ENCODE results near the gene RGS6. TPM values are rescaled to one million over a fixed set of nuclear protein-coding genes. Genes with fewer than 3 reads are reported as not detected.

Gene RGS6
- total RNA-seq, 2 experiments from 2014 or later = not detected

DNA sequence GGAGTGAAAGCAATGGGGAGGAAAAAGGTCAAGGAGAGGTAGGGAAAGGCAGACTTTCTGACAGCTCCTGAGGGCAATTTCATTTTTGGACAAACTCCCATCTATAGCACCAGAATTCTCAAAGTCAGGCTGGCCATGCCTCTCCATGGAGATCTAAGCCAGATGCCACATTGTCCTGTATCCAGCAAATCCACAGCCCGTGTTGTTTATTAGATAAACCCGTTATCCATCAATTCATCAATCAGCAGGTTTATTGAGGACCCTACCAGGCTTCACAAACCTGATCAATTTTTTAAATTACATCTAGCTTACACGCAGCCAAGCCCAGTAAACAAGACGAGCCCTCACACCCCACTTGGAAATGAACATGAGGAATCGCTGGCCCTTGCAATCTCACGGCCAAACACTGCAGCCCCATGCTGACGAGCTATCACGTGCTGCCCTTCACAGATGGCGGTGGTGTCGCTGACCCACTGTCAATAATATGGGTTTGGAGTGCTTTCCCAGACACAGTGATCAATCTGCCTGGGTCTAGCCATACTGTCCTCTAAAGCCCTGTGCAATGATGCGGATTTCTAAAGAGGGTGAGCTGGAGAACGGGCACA, 628.8 kb downstream of the RGS6 start:
- no peak overlapping the region for H2AFZ ChIP-seq (ENCODE audit: low read length)
- H3K4me3 ChIP-seq (ENCODE audit: low read depth, low read length, poor library complexity, severe bottlenecking) = no peak overlapping the region
- no peak for DNase-seq (ENCODE audit: low spot score)
- intact Hi-C loops (cut with micrococcal nuclease; ENCODE audit: unreplicated experiment) = no loop called here
- no peak overlapping the region for H3K27ac ChIP-seq (ENCODE audit: low read depth, low read length, poor library complexity, severe bottlenecking)
- no TSS peak for BruUV-seq (replicated peaks)
- H3K9me2 ChIP-seq (ENCODE audit: insufficient read depth, low read length) = no peaks in the 10 kb centered on the region
- no peaks in the 10 kb centered on the region for H3K9me3 ChIP-seq (ENCODE audit: low read length)
- no peaks in the 10 kb centered on the region for H3K36me3 ChIP-seq (ENCODE audit: insufficient read depth, low read length)
- H4K20me1 ChIP-seq (ENCODE audit: insufficient read depth, low read length) = no peaks in the 10 kb centered on the region
- ChIA-PET CTCF (ENCODE audit: unreplicated experiment) (no interaction called here), POLR2A (no interaction called here)
- no peaks in the 10 kb centered on the region for H3K4me1 ChIP-seq (ENCODE audit: insufficient read depth, low read length, poor library complexity, severe bottlenecking)
- no peak for TF ChIP-seq EZH2phosphoT487 (IDR thresholded peaks at IDR 0.05; ENCODE audit: borderline replicate concordance, low read depth, low read length)
- TF ChIP-seq, protein P1, sequence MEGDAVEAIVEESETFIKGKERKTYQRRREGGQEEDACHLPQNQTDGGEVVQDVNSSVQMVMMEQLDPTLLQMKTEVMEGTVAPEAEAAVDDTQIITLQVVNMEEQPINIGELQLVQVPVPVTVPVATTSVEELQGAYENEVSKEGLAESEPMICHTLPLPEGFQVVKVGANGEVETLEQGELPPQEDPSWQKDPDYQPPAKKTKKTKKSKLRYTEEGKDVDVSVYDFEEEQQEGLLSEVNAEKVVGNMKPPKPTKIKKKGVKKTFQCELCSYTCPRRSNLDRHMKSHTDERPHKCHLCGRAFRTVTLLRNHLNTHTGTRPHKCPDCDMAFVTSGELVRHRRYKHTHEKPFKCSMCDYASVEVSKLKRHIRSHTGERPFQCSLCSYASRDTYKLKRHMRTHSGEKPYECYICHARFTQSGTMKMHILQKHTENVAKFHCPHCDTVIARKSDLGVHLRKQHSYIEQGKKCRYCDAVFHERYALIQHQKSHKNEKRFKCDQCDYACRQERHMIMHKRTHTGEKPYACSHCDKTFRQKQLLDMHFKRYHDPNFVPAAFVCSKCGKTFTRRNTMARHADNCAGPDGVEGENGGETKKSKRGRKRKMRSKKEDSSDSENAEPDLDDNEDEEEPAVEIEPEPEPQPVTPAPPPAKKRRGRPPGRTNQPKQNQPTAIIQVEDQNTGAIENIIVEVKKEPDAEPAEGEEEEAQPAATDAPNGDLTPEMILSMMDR (conservative IDR thresholded peaks at IDR 0.05; ENCODE audit: low read length) = no peak
- H3K4me2 ChIP-seq (ENCODE audit: low read length) = no peak overlapping the region
- no peaks in the 10 kb centered on the region for H3K79me2 ChIP-seq (ENCODE audit: insufficient read depth, low read depth, low read length)

DNA sequence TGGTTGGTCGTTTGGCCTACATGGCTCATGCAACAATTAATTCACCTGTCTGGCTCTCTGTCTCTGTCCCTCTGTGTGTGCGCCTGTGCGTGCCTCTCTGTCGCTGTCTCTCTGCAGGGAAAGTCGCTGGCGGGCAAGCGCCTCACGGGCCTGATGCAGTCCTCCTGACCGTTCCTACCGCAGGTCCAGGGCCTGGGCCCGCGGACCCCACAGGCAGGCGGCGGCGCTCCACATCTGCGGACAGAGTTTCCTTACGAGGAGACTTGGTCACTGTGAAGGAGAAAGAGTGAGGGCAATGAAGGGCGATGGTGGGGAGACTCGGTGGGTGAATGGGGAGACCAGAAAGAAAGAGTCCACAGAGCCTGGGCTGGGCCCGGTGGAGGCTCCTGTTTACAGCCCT, 630.1 kb downstream of the RGS6 start:
- H3K4me2 ChIP-seq (ENCODE audit: low read length) = no peak overlapping the region
- H3K36me3 ChIP-seq (ENCODE audit: insufficient read depth, low read length) = no peaks in the 10 kb centered on the region
- no peak for TF ChIP-seq EZH2phosphoT487 (IDR thresholded peaks at IDR 0.05; ENCODE audit: borderline replicate concordance, low read depth, low read length)
- TF ChIP-seq, protein P1 (conservative IDR thresholded peaks at IDR 0.05; ENCODE audit: low read length) = no peak
- DNase-seq (ENCODE audit: low spot score) = no peak
- no peak overlapping the region for H3K4me3 ChIP-seq (ENCODE audit: low read depth, low read length, poor library complexity, severe bottlenecking)
- CTCF ChIA-PET (ENCODE audit: unreplicated experiment) = no interaction called here
- H3K9me3 ChIP-seq (ENCODE audit: low read length) = no peaks in the 10 kb centered on the region
- no peaks in the 10 kb centered on the region for H4K20me1 ChIP-seq (ENCODE audit: insufficient read depth, low read length)
- H2AFZ ChIP-seq (ENCODE audit: low read length) = no peak overlapping the region
- H3K4me1 ChIP-seq (ENCODE audit: insufficient read depth, low read length, poor library complexity, severe bottlenecking) = no peaks in the 10 kb centered on the region
- POLR2A ChIA-PET = no interaction called here
- intact Hi-C loops (cut with micrococcal nuclease; ENCODE audit: unreplicated experiment) = no loop called here
- BruUV-seq (replicated peaks) = no TSS peak
- no peaks in the 10 kb centered on the region for H3K9me2 ChIP-seq (ENCODE audit: insufficient read depth, low read length)
- H3K27ac ChIP-seq (ENCODE audit: low read depth, low read length, poor library complexity, severe bottlenecking) = no peak overlapping the region
- H3K79me2 ChIP-seq (ENCODE audit: insufficient read depth, low read depth, low read length) = no peaks in the 10 kb centered on the region

DNA sequence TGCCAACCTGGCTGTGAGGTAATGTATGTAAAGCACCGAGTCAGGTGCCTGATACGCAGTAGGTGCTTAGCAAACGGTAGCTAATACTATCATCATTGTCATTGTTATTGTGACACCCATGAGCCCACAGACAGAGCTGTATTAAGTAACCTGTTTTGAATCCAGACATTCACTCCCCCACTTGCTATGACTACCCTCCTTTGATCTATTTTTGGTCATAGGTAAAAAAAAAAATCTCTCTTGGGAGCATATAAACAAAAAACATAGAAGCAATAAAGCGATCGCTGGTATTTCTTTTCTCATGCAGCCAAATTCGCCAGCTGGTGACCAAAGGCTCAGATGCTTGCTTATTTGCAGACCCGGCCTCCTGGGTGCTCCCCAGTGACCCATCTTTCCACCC, 631.4 kb downstream of the RGS6 start:
- H3K4me2 ChIP-seq (ENCODE audit: low read length) = no peak overlapping the region
- BruUV-seq (replicated peaks) = no TSS peak

More for the DNA sequence above, 631.4 kb downstream of the RGS6 start:
- Histone ChIP-seq H4K20me1 (ENCODE audit: insufficient read depth, low read length) (no peaks in the 10 kb centered on the region), H3K36me3 (ENCODE audit: insufficient read depth, low read length) (no peaks in the 10 kb centered on the region), H3K4me3 (ENCODE audit: low read depth, low read length, poor library complexity, severe bottlenecking) (no peak overlapping the region), H3K9me2 (ENCODE audit: insufficient read depth, low read length) (no peaks in the 10 kb centered on the region), H3K27ac (ENCODE audit: low read depth, low read length, poor library complexity, severe bottlenecking) (no peak overlapping the region), H3K9me3 (ENCODE audit: low read length) (no peaks in the 10 kb centered on the region), H2AFZ (ENCODE audit: low read length) (no peak overlapping the region), H3K79me2 (ENCODE audit: insufficient read depth, low read depth, low read length) (no peaks in the 10 kb centered on the region), H3K4me1 (ENCODE audit: insufficient read depth, low read length, poor library complexity, severe bottlenecking) (no peaks in the 10 kb centered on the region)
- intact Hi-C loops (cut with micrococcal nuclease; ENCODE audit: unreplicated experiment) = no loop called here
- ChIA-PET POLR2A (interaction anchor here (1.4 kb wide), 1 partner anchor 9 kb away, joined by 5 read pairs; no protein-coding TSS in a partner anchor), CTCF (ENCODE audit: unreplicated experiment) (no interaction called here)
- DNase-seq (ENCODE audit: low spot score) = no peak
- TF ChIP-seq, protein P1 (conservative IDR thresholded peaks at IDR 0.05; ENCODE audit: low read length) = no peak
- TF ChIP-seq EZH2phosphoT487 (IDR thresholded peaks at IDR 0.05; ENCODE audit: borderline replicate concordance, low read depth, low read length) = no peak

Data from OCI-LY7 (cell line).